ENCODE results near the gene LTC4S.

DNA sequence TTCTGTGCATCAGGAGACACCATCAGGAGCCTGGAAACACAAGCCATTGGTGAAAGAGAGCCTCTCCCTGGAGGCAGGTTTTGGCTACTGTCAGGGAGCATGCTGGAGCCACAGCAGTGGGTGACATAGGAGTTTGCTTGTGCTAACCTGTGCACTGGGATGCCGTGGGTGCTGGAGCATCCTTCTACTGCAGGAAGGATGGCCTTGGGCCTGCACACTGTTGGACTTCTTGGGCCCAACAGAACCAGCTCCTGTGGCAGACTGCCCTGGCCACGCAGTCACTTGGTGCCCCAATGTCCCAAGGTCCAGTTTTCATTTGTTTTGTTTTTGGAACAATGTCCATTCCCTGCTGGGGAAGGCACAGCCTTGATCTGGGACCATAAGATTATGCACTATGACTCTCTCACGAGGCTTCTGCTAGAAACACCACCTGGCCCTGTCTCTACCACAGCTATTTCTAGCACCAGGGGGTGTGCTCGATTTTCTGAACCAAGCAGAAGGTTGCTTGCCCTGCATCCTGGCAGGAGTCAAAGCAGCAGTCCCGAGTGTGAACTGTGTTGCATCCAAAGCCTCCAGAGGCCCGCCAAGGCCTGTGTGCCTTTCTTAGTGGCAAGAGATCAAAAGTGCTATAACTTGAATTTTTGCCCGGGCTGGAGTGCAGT, 5.5 kb upstream of the LTC4S start:
- TF ChIP-seq, protein P1, sequence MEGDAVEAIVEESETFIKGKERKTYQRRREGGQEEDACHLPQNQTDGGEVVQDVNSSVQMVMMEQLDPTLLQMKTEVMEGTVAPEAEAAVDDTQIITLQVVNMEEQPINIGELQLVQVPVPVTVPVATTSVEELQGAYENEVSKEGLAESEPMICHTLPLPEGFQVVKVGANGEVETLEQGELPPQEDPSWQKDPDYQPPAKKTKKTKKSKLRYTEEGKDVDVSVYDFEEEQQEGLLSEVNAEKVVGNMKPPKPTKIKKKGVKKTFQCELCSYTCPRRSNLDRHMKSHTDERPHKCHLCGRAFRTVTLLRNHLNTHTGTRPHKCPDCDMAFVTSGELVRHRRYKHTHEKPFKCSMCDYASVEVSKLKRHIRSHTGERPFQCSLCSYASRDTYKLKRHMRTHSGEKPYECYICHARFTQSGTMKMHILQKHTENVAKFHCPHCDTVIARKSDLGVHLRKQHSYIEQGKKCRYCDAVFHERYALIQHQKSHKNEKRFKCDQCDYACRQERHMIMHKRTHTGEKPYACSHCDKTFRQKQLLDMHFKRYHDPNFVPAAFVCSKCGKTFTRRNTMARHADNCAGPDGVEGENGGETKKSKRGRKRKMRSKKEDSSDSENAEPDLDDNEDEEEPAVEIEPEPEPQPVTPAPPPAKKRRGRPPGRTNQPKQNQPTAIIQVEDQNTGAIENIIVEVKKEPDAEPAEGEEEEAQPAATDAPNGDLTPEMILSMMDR (IDR thresholded peaks at IDR 0.05): no peak
- TF ChIP-seq POLR2AphosphoS5 (IDR thresholded peaks at IDR 0.05) (no peak), POLR2A (IDR thresholded peaks at IDR 0.05) (no peak), EP300 (IDR thresholded peaks at IDR 0.05) (no peak)

Measured in stomach (tissue), 4 donors.